Stimulated activated effector memory CD8-positive, alpha-beta T cell treated with anti-CD3 and anti-CD28 coated beads, Interleukin-12 subunit alpha, Interleukin-12 subunit beta, amount 100 ng/mL, for 72 hours (primary cell): Measurements from ENCODE around the gene CMSS1.

ENCODE experiments used
- ATAC-seq: fragments of 150-1000 bp; cut with Tn5 transposase; 2 replicates; pipeline ENCODE4 v1.10.0; 2021
- DNase-seq, 2 donors: peaks; one replicate each; pipeline ENCODE4 v3.0.0; 2021 to 2022; ENCODE audit warnings: low spot score in 2 of 2
- H3K27ac Mint-ChIP-seq: one replicate; pipeline ENCODE4 v1.8.0; 2022; ENCODE audit warnings: mild to moderate bottlenecking, mixed read lengths
- H3K36me3 Mint-ChIP-seq: one replicate; pipeline ENCODE4 v1.8.0; 2022; ENCODE audit warnings: mild to moderate bottlenecking, mixed read lengths
- H3K4me1 Mint-ChIP-seq: one replicate; pipeline ENCODE4 v1.8.0; 2022; ENCODE audit warnings: mixed read lengths
- H3K4me3 Mint-ChIP-seq: one replicate; pipeline ENCODE4 v1.8.0; 2022; ENCODE audit warnings: mild to moderate bottlenecking, mixed read lengths
- H3K9me3 Mint-ChIP-seq: one replicate; pipeline ENCODE4 v1.8.0; 2022; ENCODE audit warnings: mixed read lengths

Gene CMSS1

GRCh38 chr3:99857278-99857677 lies 39.6 kb downstream of the CMSS1 start:
- no peak for DNase-seq
- peaks cover 4% of the 10 kb centered on the region for H3K36me3 Mint-ChIP-seq
- H3K9me3 Mint-ChIP-seq: no peaks in the 10 kb centered on the region
- ATAC-seq: no peak
- no peak overlapping the region for H3K27ac Mint-ChIP-seq
- H3K4me1 Mint-ChIP-seq: peaks cover 25% of the 10 kb centered on the region
- H3K4me3 Mint-ChIP-seq: no peak overlapping the region

GRCh38 chr3:99858469-99858868 lies 40.8 kb downstream of the CMSS1 start:
- H3K36me3 Mint-ChIP-seq: peaks cover 4% of the 10 kb centered on the region
- H3K4me1 Mint-ChIP-seq: peaks cover 25% of the 10 kb centered on the region
- DNase-seq (no peak), ATAC-seq (no peak)
- H3K9me3 Mint-ChIP-seq: no peaks in the 10 kb centered on the region
- H3K27ac Mint-ChIP-seq: no peak overlapping the region
- H3K4me3 Mint-ChIP-seq: no peak overlapping the region

GRCh38 chr3:99859825-99860224 lies 42.2 kb downstream of the CMSS1 start:
- no peak overlapping the region for H3K27ac Mint-ChIP-seq
- peaks cover 27% of the 10 kb centered on the region for H3K4me1 Mint-ChIP-seq
- no peak for DNase-seq
- no peak overlapping the region for H3K4me3 Mint-ChIP-seq
- H3K36me3 Mint-ChIP-seq: peaks cover 4% of the 10 kb centered on the region
- no peak for ATAC-seq
- no peaks in the 10 kb centered on the region for H3K9me3 Mint-ChIP-seq

- Mint-ChIP-seq H3K4me1 (peaks cover 30% of the 10 kb centered on the region), H3K4me3 (no peak overlapping the region), H3K9me3 (no peaks in the 10 kb centered on the region), H3K27ac (no peak overlapping the region), H3K36me3 (peaks cover 10% of the 10 kb centered on the region)
- DNase-seq (no peak), ATAC-seq (no peak)
These were observed 43.6 kb downstream of the CMSS1 start for GRCh38 chr3:99861216-99861615.

GRCh38 chr3:99862208-99862607 lies 44.5 kb downstream of the CMSS1 start:
- Mint-ChIP-seq H3K4me1 (peaks cover 35% of the 10 kb centered on the region), H3K27ac (no peak overlapping the region), H3K9me3 (no peaks in the 10 kb centered on the region), H3K4me3 (no peak overlapping the region), H3K36me3 (peaks cover 10% of the 10 kb centered on the region)
- no peak for ATAC-seq
- no peak for DNase-seq

GRCh38 chr3:99863002-99863401 lies 45.3 kb downstream of the CMSS1 start:
- Mint-ChIP-seq H3K4me3 (no peak overlapping the region), H3K27ac (no peak overlapping the region), H3K4me1 (peaks cover 35% of the 10 kb centered on the region), H3K36me3 (peaks cover 10% of the 10 kb centered on the region), H3K9me3 (no peaks in the 10 kb centered on the region)
- DNase-seq (no peak), ATAC-seq (no peak)

GRCh38 chr3:99863588-99863987 lies 45.9 kb downstream of the CMSS1 start:
- DNase-seq: no peak
- no peaks in the 10 kb centered on the region for H3K9me3 Mint-ChIP-seq
- H3K27ac Mint-ChIP-seq: no peak overlapping the region
- ATAC-seq: peak; percentile 65
- H3K4me3 Mint-ChIP-seq: no peak overlapping the region
- peaks cover 35% of the 10 kb centered on the region for H3K4me1 Mint-ChIP-seq
- peaks cover 10% of the 10 kb centered on the region for H3K36me3 Mint-ChIP-seq

GRCh38 chr3:99864289-99864688 lies 46.6 kb downstream of the CMSS1 start:
- DNase-seq: no peak
- Mint-ChIP-seq H3K4me1 (peaks cover 30% of the 10 kb centered on the region), H3K36me3 (peaks cover 6% of the 10 kb centered on the region), H3K27ac (no peak overlapping the region), H3K9me3 (no peaks in the 10 kb centered on the region), H3K4me3 (no peak overlapping the region)
- no peak for ATAC-seq

- H3K4me3 Mint-ChIP-seq: no peak overlapping the region
- no peak for ATAC-seq
- H3K36me3 Mint-ChIP-seq: peaks cover 6% of the 10 kb centered on the region
- no peaks in the 10 kb centered on the region for H3K9me3 Mint-ChIP-seq
- DNase-seq: no peak
- H3K27ac Mint-ChIP-seq: no peak overlapping the region
- peaks cover 30% of the 10 kb centered on the region for H3K4me1 Mint-ChIP-seq
These were observed 47.7 kb downstream of the CMSS1 start for GRCh38 chr3:99865321-99865720.

- peak overlapping the region; percentile 43 for H3K27ac Mint-ChIP-seq
- H3K9me3 Mint-ChIP-seq: no peaks in the 10 kb centered on the region
- ATAC-seq (peak; percentile 62), DNase-seq (no peak)
- peaks cover 30% of the 10 kb centered on the region for H3K4me1 Mint-ChIP-seq
- H3K4me3 Mint-ChIP-seq: peak overlapping the region; percentile 29
- peaks cover 6% of the 10 kb centered on the region for H3K36me3 Mint-ChIP-seq
These were observed 48.6 kb downstream of the CMSS1 start for GRCh38 chr3:99866261-99866761.

- DNase-seq (no peak), ATAC-seq (no peak)
- no peak overlapping the region for H3K27ac Mint-ChIP-seq
- H3K4me3 Mint-ChIP-seq: no peak overlapping the region
- peaks cover 40% of the 10 kb centered on the region for H3K4me1 Mint-ChIP-seq
- H3K9me3 Mint-ChIP-seq: no peaks in the 10 kb centered on the region
- H3K36me3 Mint-ChIP-seq: peaks cover 6% of the 10 kb centered on the region
These were observed 50.1 kb downstream of the CMSS1 start for GRCh38 chr3:99867594-99868310.

GRCh38 chr3:99868311-99868646 lies 50.6 kb downstream of the CMSS1 start:
- DNase-seq (no peak), ATAC-seq (no peak)
- Mint-ChIP-seq H3K4me3 (no peak overlapping the region), H3K27ac (no peak overlapping the region), H3K36me3 (peaks cover 6% of the 10 kb centered on the region), H3K9me3 (no peaks in the 10 kb centered on the region), H3K4me1 (peaks cover 40% of the 10 kb centered on the region)

GRCh38 chr3:99869621-99870020 lies 52.0 kb downstream of the CMSS1 start:
- H3K9me3 Mint-ChIP-seq: no peaks in the 10 kb centered on the region
- DNase-seq: no peak
- no peak overlapping the region for H3K27ac Mint-ChIP-seq
- H3K4me1 Mint-ChIP-seq: peaks cover 32% of the 10 kb centered on the region
- H3K4me3 Mint-ChIP-seq: no peak overlapping the region
- no peak for ATAC-seq
- H3K36me3 Mint-ChIP-seq: peaks cover 6% of the 10 kb centered on the region

- no peak for DNase-seq
- no peak for ATAC-seq
- peaks cover 25% of the 10 kb centered on the region for H3K4me1 Mint-ChIP-seq
- no peaks in the 10 kb centered on the region for H3K9me3 Mint-ChIP-seq
- no peak overlapping the region for H3K4me3 Mint-ChIP-seq
- H3K36me3 Mint-ChIP-seq: peaks cover 5% of the 10 kb centered on the region
- no peak overlapping the region for H3K27ac Mint-ChIP-seq
These were observed 53.0 kb downstream of the CMSS1 start for GRCh38 chr3:99870712-99871111.

- Mint-ChIP-seq H3K36me3 (no peaks in the 10 kb centered on the region), H3K4me3 (no peak overlapping the region), H3K27ac (no peak overlapping the region), H3K4me1 (peaks cover 18% of the 10 kb centered on the region), H3K9me3 (no peaks in the 10 kb centered on the region)
- DNase-seq (no peak), ATAC-seq (no peak)
These were observed 53.8 kb downstream of the CMSS1 start for GRCh38 chr3:99871231-99872045.

GRCh38 chr3:99872923-99873254 lies 55.2 kb downstream of the CMSS1 start:
- no peak overlapping the region for H3K4me3 Mint-ChIP-seq
- no peak for DNase-seq
- H3K4me1 Mint-ChIP-seq: peaks cover 15% of the 10 kb centered on the region
- ATAC-seq: peak; percentile 90
- H3K36me3 Mint-ChIP-seq: no peaks in the 10 kb centered on the region
- no peak overlapping the region for H3K27ac Mint-ChIP-seq
- no peaks in the 10 kb centered on the region for H3K9me3 Mint-ChIP-seq
